Measurements from ENCODE around the gene VBP1.
"Not testable (repeated sequence)": the region's sequence is repeated elsewhere in the genome, so short reads cannot be mapped to it uniquely, and the experiment has no call there.

VBP1 gene

DNA sequence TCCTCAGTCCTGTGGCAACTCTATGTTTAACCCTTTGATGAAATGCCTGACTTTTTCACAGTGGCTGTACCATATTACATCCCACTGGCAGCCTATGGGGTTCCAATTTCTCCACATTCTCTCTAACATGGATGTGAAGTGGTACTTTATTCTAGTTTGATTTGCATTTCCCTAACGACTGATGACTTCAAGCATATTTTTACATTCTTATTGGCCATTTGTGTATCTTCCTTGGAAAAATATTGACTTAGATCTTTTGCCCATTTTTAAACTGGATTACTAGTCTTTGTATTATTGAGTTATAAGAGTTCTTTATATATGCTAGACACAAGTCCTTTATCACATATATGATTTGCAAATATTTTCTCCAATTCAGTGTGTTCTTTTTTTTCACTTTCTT lies 50.2 kb downstream of the VBP1 start:
- no peak for DNase-seq

DNA sequence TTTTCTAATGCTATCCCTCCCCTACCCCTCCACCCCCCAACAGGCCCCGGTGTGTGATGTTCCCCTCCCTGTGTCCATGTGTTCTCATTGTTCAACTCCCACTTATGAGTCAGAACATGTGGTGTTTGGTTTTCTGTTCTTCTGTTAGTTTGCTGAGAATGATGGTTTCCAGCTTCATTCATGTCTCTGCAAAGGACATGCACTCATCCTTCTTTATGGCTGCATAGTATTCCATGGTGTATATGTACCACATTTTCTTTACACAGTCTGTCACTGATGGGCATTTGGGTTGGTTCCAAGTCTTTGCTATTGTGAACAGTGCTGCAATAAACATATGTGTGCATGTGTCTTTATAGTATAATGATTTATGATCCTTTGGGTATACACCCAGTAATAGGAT lies 51.7 kb downstream of the VBP1 start:
- DNase-seq = not testable (repeated sequence)

DNA sequence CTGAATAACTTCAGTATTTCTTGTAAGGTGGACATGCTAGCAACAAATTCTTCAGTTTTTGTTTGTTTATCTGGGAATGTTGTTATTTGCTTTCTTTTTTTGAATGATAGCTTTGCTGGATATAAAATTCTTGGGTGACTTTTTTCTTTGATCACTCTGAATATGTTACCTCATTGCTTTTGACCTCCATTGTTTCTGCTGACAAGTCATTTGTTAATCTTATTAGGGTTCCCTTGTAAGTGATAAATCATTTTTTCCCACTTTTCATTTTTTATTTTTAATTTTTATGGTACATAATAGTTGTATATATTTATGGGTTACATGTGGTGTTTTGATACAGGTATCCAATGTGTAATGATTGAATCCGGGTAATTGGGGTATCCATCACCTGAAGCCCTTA lies 54.7 kb downstream of the VBP1 start:
- no peak for DNase-seq

DNA sequence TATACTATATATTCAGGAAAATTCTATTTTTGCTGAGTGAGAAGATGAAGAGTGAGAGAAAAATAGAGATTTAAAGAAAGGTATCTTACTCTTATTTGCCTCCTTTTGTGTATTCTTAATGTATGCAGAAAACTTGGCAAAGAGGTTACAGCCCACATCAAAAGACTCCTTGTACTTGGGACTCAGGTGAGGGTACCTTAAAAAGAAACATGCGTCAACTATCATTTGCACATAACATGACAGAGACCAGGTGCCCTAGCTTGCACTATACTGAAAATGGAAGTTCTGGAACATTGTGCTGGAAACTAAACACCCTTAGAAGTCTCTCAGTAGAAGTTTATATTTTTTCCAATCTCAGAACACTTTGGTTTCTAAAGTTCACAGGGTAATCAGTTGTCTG lies 63.6 kb downstream of the VBP1 start:
- DNase-seq = no peak

All from 8988T (cell line).